ENCODE data around the gene KIAA0753.
"Not testable (repeated sequence)": the region's sequence is repeated elsewhere in the genome, so short reads cannot be mapped to it uniquely, and the experiment has no call there.

KIAA0753 gene

DNA sequence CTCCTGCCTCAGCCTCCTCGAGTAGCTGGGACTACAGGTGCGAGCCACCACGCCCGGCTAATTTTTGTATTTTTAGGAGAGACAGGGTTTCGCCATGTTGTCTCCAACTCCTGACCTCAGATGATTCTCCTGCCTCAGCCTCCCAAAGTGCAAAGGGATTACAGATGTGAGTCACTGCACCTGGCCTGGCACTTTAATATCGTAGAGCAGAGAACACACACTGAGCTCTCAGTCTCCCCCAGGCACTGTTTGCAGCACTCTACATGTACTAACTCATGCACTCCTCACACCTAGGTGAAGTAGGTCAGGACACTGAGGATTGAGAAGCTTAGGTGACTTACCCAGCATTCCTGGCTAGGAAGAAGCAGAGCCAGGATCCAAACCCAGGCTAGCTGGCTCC lies 26.0 kb upstream of the KIAA0753 start:
- no peaks in the 10 kb centered on the region for H3K36me3 ChIP-seq (ENCODE audit: low read depth)
- TF ChIP-seq, protein P1, sequence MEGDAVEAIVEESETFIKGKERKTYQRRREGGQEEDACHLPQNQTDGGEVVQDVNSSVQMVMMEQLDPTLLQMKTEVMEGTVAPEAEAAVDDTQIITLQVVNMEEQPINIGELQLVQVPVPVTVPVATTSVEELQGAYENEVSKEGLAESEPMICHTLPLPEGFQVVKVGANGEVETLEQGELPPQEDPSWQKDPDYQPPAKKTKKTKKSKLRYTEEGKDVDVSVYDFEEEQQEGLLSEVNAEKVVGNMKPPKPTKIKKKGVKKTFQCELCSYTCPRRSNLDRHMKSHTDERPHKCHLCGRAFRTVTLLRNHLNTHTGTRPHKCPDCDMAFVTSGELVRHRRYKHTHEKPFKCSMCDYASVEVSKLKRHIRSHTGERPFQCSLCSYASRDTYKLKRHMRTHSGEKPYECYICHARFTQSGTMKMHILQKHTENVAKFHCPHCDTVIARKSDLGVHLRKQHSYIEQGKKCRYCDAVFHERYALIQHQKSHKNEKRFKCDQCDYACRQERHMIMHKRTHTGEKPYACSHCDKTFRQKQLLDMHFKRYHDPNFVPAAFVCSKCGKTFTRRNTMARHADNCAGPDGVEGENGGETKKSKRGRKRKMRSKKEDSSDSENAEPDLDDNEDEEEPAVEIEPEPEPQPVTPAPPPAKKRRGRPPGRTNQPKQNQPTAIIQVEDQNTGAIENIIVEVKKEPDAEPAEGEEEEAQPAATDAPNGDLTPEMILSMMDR (IDR thresholded peaks at IDR 0.05; ENCODE audit: poor library complexity, severe bottlenecking): no peak
- ATAC-seq (ENCODE audit: low read depth) (no peak), DNase-seq (ENCODE audit: low spot score) (no peak)
- peak overlapping the region; percentile 97 for H3K27ac ChIP-seq (ENCODE audit: poor library complexity, severe bottlenecking)
- H3K4me3 ChIP-seq (ENCODE audit: severe bottlenecking): no peak overlapping the region
- peaks cover 33% of the 10 kb centered on the region for H3K4me1 ChIP-seq (ENCODE audit: insufficient read depth, poor library complexity, severe bottlenecking)
- H3K9me3 ChIP-seq (ENCODE audit: severe bottlenecking): no peaks in the 10 kb centered on the region
- H3K27me3 ChIP-seq (ENCODE audit: insufficient read depth, poor library complexity, severe bottlenecking): no peaks in the 10 kb centered on the region

DNA sequence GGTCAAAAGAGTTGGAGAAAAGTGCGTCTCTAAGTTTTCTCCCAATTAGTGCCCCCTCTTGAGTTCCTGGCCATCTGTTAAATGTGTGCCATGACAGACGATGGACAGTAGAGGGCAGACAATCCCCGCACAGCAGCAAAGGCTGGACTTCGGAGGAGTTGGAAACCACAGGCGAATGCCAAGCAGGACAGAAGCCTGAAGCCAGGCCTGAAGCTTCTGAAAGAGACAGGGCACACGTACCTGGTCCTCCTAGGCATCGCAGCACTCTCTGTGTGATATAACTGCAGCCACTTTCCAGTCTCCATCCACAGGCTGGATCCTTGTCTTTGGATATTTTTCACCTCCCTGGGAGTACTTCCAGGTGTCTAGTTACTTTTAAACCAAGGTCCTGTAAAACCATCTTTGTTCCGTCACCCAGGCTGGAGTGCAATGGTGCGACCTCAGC lies 25.6 kb upstream of the KIAA0753 start:
- H3K36me3 ChIP-seq (ENCODE audit: low read depth): no peaks in the 10 kb centered on the region
- TF ChIP-seq, protein P1 (IDR thresholded peaks at IDR 0.05; ENCODE audit: poor library complexity, severe bottlenecking): peak; percentile 97
- H3K27ac ChIP-seq (ENCODE audit: poor library complexity, severe bottlenecking): peak overlapping the region; percentile 97
- ATAC-seq (ENCODE audit: low read depth) (peak; percentile 67), DNase-seq (ENCODE audit: low spot score) (no peak)
- no peaks in the 10 kb centered on the region for H3K9me3 ChIP-seq (ENCODE audit: severe bottlenecking)
- H3K4me1 ChIP-seq (ENCODE audit: insufficient read depth, poor library complexity, severe bottlenecking): peaks cover 30% of the 10 kb centered on the region
- no peak overlapping the region for H3K4me3 ChIP-seq (ENCODE audit: severe bottlenecking)
- no peaks in the 10 kb centered on the region for H3K27me3 ChIP-seq (ENCODE audit: insufficient read depth, poor library complexity, severe bottlenecking)

DNA sequence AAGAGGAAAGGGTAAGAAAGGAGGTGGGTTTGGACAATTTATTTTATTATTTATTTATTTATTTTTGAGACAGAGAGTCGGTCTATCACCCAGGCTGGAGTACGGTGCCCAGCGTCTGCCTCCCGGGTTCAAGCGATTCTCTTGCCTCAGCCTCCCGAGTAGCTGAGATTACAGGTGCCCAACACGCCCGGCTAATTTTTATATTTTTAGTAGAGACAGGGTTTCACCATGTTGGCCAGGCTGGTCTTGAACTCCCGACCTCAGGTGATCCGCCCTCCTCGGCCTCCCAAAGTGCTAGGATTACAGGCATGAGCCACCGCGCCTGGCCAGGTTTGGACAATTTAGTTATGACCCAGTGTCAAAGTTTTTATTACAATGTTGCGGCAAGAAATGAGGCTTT lies 22.7 kb upstream of the KIAA0753 start:
- H3K36me3 ChIP-seq (ENCODE audit: low read depth); H3K4me3 ChIP-seq (ENCODE audit: severe bottlenecking); H3K4me1 ChIP-seq (ENCODE audit: insufficient read depth, poor library complexity, severe bottlenecking); H3K27me3 ChIP-seq (ENCODE audit: insufficient read depth, poor library complexity, severe bottlenecking); H3K9me3 ChIP-seq (ENCODE audit: severe bottlenecking); DNase-seq (ENCODE audit: low spot score); ATAC-seq (ENCODE audit: low read depth); H3K27ac ChIP-seq (ENCODE audit: poor library complexity, severe bottlenecking): not testable (repeated sequence)

DNA sequence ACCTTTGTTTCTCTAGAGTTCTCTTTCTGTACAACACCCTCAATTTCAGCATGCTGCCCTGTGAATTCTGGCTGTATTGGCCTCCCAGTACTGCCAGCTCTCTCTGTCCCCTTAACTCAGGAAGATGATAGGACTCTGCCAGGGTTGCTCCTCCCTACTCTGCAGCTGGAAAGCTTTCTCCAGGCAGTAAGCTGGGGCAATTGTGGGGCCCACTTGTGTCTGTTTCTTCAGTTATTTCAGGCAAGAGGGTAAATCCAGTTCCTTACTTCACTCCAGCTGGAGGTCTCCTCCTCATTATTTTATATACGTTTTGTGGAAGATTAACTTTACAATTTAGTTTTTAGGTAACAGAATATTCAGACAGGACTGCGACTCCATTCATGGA lies 20.9 kb upstream of the KIAA0753 start:
- H3K27ac ChIP-seq (ENCODE audit: poor library complexity, severe bottlenecking): no peak overlapping the region
- TF ChIP-seq, protein P1 (IDR thresholded peaks at IDR 0.05; ENCODE audit: poor library complexity, severe bottlenecking): no peak
- H3K36me3 ChIP-seq (ENCODE audit: low read depth): no peaks in the 10 kb centered on the region
- DNase-seq (ENCODE audit: low spot score): no peak
- H3K4me3 ChIP-seq (ENCODE audit: severe bottlenecking): no peak overlapping the region
- ATAC-seq (ENCODE audit: low read depth): no peak
- no peaks in the 10 kb centered on the region for H3K27me3 ChIP-seq (ENCODE audit: insufficient read depth, poor library complexity, severe bottlenecking)
- H3K9me3 ChIP-seq (ENCODE audit: severe bottlenecking): no peaks in the 10 kb centered on the region
- H3K4me1 ChIP-seq (ENCODE audit: insufficient read depth, poor library complexity, severe bottlenecking): peaks cover 3% of the 10 kb centered on the region

DNA sequence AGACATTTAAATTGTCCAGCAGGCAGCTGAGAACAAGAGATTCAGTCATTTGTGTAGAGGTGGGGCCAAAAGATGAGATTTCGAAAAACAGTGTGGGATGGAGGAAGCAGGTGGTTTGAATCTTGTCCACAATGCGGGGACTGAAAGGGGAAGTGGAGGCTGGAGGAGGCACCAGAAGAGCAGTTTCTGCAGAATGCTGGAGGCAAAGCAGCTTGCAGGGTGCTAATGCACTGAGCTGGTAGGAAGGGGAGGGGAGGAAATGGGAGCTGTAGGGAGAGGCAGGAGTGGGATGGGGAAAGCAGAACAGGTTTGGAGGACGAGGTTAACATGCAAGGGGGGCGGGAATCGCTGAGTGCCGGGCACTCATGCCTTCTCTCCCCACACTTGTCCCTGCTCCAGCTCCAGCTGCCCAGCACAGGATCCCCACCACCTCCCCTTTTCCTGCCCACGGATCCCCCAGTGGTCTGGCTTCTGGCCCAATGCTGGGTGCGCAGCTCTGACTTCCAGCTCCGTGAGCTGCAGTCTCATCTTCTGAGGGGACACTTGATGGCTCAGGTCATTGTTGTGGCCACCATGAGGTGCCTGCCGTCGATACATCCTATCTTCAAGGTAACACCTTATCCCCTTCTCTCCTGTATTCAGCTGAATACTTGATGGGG lies 20.4 kb upstream of the KIAA0753 start:
- H3K36me3 ChIP-seq (ENCODE audit: low read depth): no peaks in the 10 kb centered on the region
- DNase-seq (ENCODE audit: low spot score): no peak
- no peak for ATAC-seq (ENCODE audit: low read depth)
- no peaks in the 10 kb centered on the region for H3K4me1 ChIP-seq (ENCODE audit: insufficient read depth, poor library complexity, severe bottlenecking)
- H3K27me3 ChIP-seq (ENCODE audit: insufficient read depth, poor library complexity, severe bottlenecking): no peaks in the 10 kb centered on the region
- H3K27ac ChIP-seq (ENCODE audit: poor library complexity, severe bottlenecking): no peak overlapping the region
- TF ChIP-seq, protein P1 (IDR thresholded peaks at IDR 0.05; ENCODE audit: poor library complexity, severe bottlenecking): no peak
- no peaks in the 10 kb centered on the region for H3K9me3 ChIP-seq (ENCODE audit: severe bottlenecking)
- no peak overlapping the region for H3K4me3 ChIP-seq (ENCODE audit: severe bottlenecking)
